Panc1 (cell line): ENCODE results near the gene CYS1. TPM values are rescaled to one million over a fixed set of nuclear protein-coding genes. Genes with fewer than 3 reads are reported as not detected.

Experiments
- ATAC-seq: fragments of 200-7000 bp; cut with Tn5 transposase; 2 replicates; pipeline ENCODE4 v1.9.1; 2020; ENCODE audit warnings: mild to moderate bottlenecking, moderate library complexity
- BruUV-seq: library from RNA; stranded (reverse); fragments of 400-500 nt; replicated peaks from 2 replicates; lab custom pipeline; 2021; lab: Mats Ljungman, UMichigan
- CTCF ChIA-PET: fragments of 300-600 bp; sonication (Branson Sonifier 250); formaldehyde crosslinking; loops from one replicate; lab custom pipeline; 2022; ENCODE audit warnings: antibody characterized with exemption; lab: Charles Lee
- POLR2A ChIA-PET: fragments of 300-600 bp; sonication (Branson Sonifier 250); formaldehyde crosslinking; loops from one replicate; lab custom pipeline; 2022; ENCODE audit warnings: antibody characterized with exemption; lab: Charles Lee
- DNase-seq: peaks from one replicate; pipeline ENCODE4 v3.0.0-alpha.2; 2010; ENCODE audit warnings: low read depth, low spot score
- H3K27ac ChIP-seq: 2 replicates; pipeline ENCODE4 v1.5.1; 2011; ENCODE audit warnings: mild to moderate bottlenecking, low read length, inconsistent platforms
- H3K27me3 ChIP-seq: fragments of 200-500 bp; sonication (Bioruptor generic); 2 replicates; pipeline ENCODE4 v1.6.0; 2014; ENCODE audit warnings: low read length, inconsistent platforms; ENCODE audit not compliant: control insufficient read depth, insufficient read depth
- H3K36me3 ChIP-seq: fragments of 200-500 bp; sonication (Bioruptor generic); 2 replicates; pipeline ENCODE4 v1.5.1; 2014; ENCODE audit warnings: inconsistent platforms, mild to moderate bottlenecking, low read length, moderate library complexity; ENCODE audit not compliant: control insufficient read depth, insufficient read depth
- H3K4me1 ChIP-seq: 2 replicates; pipeline ENCODE4 v1.5.1; 2011; ENCODE audit warnings: inconsistent platforms, mild to moderate bottlenecking, low read length, moderate library complexity; ENCODE audit not compliant: control insufficient read depth, insufficient read depth
- H3K4me3 ChIP-seq, 2 experiments: 2 replicates each; pipeline ENCODE4 v1.5.1; 2011 to 2012; ENCODE audit warnings: low read depth in 2 of 2, low read length in 2 of 2, mild to moderate bottlenecking in 2 of 2, inconsistent platforms in 1 of 2, moderate library complexity in 1 of 2
- H3K9me3 ChIP-seq: fragments of 200-500 bp; sonication (Bioruptor generic); 2 replicates; pipeline ENCODE4 v1.5.1; 2014; ENCODE audit warnings: low read depth, mild to moderate bottlenecking, inconsistent platforms, low read length, moderate library complexity; ENCODE audit not compliant: control insufficient read depth, insufficient read depth
- POLR2AphosphoS5 ChIP-seq: IDR thresholded peaks from 2 replicates; pipeline ENCODE4 v1.6.1; 2012; ENCODE audit warnings: mild to moderate bottlenecking, low read depth, low read length, moderate library complexity
- SIN3A ChIP-seq: IDR thresholded peaks from 2 replicates; pipeline ENCODE4 v1.6.1; 2012; ENCODE audit warnings: low read depth, mild to moderate bottlenecking, low read length, moderate library complexity, borderline replicate concordance; ENCODE audit not compliant: insufficient read depth
- TCF7L2 ChIP-seq: IDR thresholded peaks from 2 replicates; pipeline ENCODE4 v1.6.1; 2011; ENCODE audit warnings: mild to moderate bottlenecking, low read depth, low read length, inconsistent platforms
- in situ Hi-C: cut with HindIII; loops from 2 replicates; pipeline ENCODE4 v1.10.0; 2016; ENCODE audit warnings: low sequenced_read_pairs, low pct_unique_long_range_greater_than_20kb
- intact Hi-C: fragments of 100-400 bp; cut with micrococcal nuclease; formaldehyde crosslinking; loops from one replicate; pipeline ENCODE4 v1.10.0; 2022; ENCODE audit not compliant: unreplicated experiment
- total RNA-seq: library from RNA; stranded (reverse); gene quantifications from one replicate; pipeline ENCODE4 v1.2.1, GENCODE V29; 2021; ENCODE audit not compliant: unreplicated experiment
- TF ChIP-seq, protein P1 (sequence below): fragments of 450-650 bp; IDR thresholded peaks from 2 replicates; pipeline ENCODE4 v1.5.1; 2017; ENCODE audit warnings: mild to moderate bottlenecking
- TF ChIP-seq, protein P2 (sequence below), 2 experiments: IDR thresholded peaks; 2 replicates each; pipeline ENCODE4 v1.6.1; 2011 to 2012; ENCODE audit warnings: low read depth in 2 of 2, control low read depth in 1 of 2, low read length in 1 of 2, mild to moderate bottlenecking in 1 of 2, moderate library complexity in 1 of 2; ENCODE audit not compliant: insufficient read depth in 1 of 2

Gene CYS1
- total RNA-seq, 1 experiment from 2014 or later = 20.4 TPM

DNA sequence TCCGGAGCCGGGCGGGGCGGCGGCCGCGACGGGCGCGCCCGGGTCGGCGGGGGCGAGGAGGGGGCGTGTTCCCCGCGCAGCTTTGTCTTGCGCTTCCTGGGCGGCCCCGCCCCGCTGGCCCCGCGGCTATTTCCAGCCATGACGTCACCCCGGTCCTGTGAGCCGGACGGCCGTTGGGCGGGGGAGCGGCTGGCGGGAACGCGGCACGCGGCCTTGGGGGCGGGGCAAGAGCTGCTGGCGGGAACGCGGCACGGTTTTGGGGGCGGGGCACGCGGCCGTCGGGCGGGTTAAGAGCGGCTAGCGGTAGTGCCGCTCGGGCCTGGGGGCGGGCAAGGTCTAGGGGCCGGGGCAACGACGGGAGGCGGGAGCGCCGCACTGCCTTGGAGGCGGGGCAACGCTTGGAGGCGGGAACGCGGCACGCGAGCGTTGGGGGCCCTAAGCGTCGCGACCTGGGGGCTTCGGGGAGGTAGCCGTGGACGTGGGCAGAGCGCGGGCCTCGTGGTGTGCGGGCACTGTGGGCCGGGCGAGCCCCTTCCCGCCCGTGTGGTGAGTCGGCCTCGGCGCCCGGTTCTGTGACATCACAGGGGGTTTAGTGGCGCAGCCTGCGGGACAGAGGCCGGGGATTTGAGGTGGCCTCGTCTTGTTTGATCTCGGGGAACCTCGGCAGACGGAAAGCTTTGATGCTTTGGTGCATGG is 36.2 kb downstream of the CYS1 start:
- intact Hi-C loops (no loop called here), in situ Hi-C loops (no loop called here)
- Histone ChIP-seq H3K4me1 (peaks cover 10% of the 10 kb centered on the region), H3K4me3 (peak overlapping the region; percentile 61 to 74), H3K27ac (peak overlapping the region; percentile 78), H3K36me3 (peaks cover 9% of the 10 kb centered on the region), H3K9me3 (no peaks in the 10 kb centered on the region), H3K27me3 (no peaks in the 10 kb centered on the region)
- TF ChIP-seq POLR2AphosphoS5 (no peak; the same call in 1 of the 2 replicates), TCF7L2 (0 out of 2 replicates have a peak, but pooled peaks have one; percentile 22)
- ATAC-seq (peak; percentile 84), DNase-seq (peak; percentile 73)
- ChIA-PET POLR2A (no interaction called here), CTCF (interaction anchor here (0.6 to 0.8 kb wide), 4 partner anchors 58 to 254 kb away, joined by 7 to 12 read pairs (median 10); no protein-coding TSS in a partner anchor)
- TSS peak; percentile 62 for BruUV-seq

DNA sequence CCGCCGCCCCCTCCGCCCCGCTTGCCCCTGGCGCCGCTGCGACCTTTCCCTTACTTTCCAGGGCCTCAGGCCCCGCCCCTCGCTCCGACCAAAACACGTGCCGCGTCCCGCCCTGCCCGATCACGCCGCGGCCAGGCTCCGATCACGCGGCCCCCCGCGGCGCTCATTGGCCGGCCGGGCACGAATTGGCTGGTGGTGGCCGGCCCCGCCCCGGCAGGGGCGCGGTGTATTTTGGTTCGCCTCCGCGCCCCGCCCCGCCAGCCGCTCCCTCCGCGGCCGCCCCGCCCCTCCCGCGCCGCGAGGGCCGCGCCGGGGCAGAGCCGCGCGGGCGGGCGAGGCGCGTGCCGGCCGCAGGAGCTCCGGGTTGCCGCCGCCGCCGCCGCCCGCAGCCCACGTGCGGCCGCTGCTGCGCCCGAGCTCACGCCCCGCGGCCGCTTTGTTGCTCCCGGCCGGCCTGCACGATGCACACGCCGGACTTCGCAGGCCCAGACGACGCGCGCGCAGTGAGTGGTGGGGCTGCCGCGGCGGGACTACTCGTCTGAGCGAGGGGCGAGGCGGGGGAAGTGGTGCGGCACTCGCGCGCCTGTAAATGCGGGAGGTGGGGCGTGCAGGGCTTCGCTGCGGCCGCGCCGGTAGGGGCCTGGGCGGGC is 36.8 kb downstream of the CYS1 start, which contains the start of gene KLF11:
Gene KLF11, plus strand, starts transcription at position 295 of the 650 bp plus-strand sequence. Its CDS starts 167 bp downstream, at position 462.
- H3K9me3 ChIP-seq = no peaks in the 10 kb centered on the region
- peaks cover 10% of the 10 kb centered on the region for H3K4me1 ChIP-seq
- TF ChIP-seq, protein P1, sequence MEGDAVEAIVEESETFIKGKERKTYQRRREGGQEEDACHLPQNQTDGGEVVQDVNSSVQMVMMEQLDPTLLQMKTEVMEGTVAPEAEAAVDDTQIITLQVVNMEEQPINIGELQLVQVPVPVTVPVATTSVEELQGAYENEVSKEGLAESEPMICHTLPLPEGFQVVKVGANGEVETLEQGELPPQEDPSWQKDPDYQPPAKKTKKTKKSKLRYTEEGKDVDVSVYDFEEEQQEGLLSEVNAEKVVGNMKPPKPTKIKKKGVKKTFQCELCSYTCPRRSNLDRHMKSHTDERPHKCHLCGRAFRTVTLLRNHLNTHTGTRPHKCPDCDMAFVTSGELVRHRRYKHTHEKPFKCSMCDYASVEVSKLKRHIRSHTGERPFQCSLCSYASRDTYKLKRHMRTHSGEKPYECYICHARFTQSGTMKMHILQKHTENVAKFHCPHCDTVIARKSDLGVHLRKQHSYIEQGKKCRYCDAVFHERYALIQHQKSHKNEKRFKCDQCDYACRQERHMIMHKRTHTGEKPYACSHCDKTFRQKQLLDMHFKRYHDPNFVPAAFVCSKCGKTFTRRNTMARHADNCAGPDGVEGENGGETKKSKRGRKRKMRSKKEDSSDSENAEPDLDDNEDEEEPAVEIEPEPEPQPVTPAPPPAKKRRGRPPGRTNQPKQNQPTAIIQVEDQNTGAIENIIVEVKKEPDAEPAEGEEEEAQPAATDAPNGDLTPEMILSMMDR = no peak
- TF ChIP-seq, protein P2, sequence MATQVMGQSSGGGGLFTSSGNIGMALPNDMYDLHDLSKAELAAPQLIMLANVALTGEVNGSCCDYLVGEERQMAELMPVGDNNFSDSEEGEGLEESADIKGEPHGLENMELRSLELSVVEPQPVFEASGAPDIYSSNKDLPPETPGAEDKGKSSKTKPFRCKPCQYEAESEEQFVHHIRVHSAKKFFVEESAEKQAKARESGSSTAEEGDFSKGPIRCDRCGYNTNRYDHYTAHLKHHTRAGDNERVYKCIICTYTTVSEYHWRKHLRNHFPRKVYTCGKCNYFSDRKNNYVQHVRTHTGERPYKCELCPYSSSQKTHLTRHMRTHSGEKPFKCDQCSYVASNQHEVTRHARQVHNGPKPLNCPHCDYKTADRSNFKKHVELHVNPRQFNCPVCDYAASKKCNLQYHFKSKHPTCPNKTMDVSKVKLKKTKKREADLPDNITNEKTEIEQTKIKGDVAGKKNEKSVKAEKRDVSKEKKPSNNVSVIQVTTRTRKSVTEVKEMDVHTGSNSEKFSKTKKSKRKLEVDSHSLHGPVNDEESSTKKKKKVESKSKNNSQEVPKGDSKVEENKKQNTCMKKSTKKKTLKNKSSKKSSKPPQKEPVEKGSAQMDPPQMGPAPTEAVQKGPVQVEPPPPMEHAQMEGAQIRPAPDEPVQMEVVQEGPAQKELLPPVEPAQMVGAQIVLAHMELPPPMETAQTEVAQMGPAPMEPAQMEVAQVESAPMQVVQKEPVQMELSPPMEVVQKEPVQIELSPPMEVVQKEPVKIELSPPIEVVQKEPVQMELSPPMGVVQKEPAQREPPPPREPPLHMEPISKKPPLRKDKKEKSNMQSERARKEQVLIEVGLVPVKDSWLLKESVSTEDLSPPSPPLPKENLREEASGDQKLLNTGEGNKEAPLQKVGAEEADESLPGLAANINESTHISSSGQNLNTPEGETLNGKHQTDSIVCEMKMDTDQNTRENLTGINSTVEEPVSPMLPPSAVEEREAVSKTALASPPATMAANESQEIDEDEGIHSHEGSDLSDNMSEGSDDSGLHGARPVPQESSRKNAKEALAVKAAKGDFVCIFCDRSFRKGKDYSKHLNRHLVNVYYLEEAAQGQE (IDR thresholded peaks at IDR 0.05; ENCODE audit: insufficient read depth in 1 of 2, low read depth in 2 of 2, low read length in 1 of 2) = no peak
- TF ChIP-seq TCF7L2 (no peak), POLR2AphosphoS5 (no peak), SIN3A (no peak)
- BruUV-seq = no TSS peak
- peak within 1 kb of the TSS; percentile 84 for H3K27ac ChIP-seq
- ChIA-PET CTCF (interaction anchor here (0.6 to 1.4 kb wide), 4 partner anchors 59 to 255 kb away, joined by 6 to 12 read pairs (median 8); no protein-coding TSS in a partner anchor), POLR2A (no interaction called here)
- in situ Hi-C loops (no loop called here), intact Hi-C loops (no loop called here)
- DNase-seq (peak; percentile 30), ATAC-seq (peak; percentile 83)
- H3K36me3 ChIP-seq = peaks cover 4% of the 10 kb centered on the region
- H3K4me3 ChIP-seq = peak within 1 kb of the TSS; percentile 61 to 92
- H3K27me3 ChIP-seq = no peaks in the 10 kb centered on the region
